Dermis blood vessel endothelial cell (primary cell): ENCODE data around the gene ALPI. TPM values are rescaled to one million over a fixed set of nuclear protein-coding genes. Genes with fewer than 3 reads are reported as not detected.
"Not testable (repeated sequence)": the region's sequence is repeated elsewhere in the genome, so short reads cannot be mapped to it uniquely, and the experiment has no call there.

Experiments
- DNase-seq: peaks from one replicate; pipeline ENCODE4 v3.0.0; 2010
- total RNA-seq: library from RNA; depleted of rRNA; stranded (reverse); fragments of >200 nt; gene quantifications from 2 replicates; pipeline ENCODE4 v1.2.3, GENCODE V29; 2014

ALPI gene
- total RNA-seq, 1 donor from 2014 or later, result not detected

- DNase-seq, result not testable (repeated sequence)
Measured at GRCh38 chr2:232443047-232443446, 12.9 kb upstream of the ALPI start.

GRCh38 chr2:232443669-232444408, 12.1 kb upstream of the ALPI start:
- not testable (repeated sequence) for DNase-seq

- peak; percentile 82 for DNase-seq
Measured at GRCh38 chr2:232444409-232445148, 11.4 kb upstream of the ALPI start.

DNA sequence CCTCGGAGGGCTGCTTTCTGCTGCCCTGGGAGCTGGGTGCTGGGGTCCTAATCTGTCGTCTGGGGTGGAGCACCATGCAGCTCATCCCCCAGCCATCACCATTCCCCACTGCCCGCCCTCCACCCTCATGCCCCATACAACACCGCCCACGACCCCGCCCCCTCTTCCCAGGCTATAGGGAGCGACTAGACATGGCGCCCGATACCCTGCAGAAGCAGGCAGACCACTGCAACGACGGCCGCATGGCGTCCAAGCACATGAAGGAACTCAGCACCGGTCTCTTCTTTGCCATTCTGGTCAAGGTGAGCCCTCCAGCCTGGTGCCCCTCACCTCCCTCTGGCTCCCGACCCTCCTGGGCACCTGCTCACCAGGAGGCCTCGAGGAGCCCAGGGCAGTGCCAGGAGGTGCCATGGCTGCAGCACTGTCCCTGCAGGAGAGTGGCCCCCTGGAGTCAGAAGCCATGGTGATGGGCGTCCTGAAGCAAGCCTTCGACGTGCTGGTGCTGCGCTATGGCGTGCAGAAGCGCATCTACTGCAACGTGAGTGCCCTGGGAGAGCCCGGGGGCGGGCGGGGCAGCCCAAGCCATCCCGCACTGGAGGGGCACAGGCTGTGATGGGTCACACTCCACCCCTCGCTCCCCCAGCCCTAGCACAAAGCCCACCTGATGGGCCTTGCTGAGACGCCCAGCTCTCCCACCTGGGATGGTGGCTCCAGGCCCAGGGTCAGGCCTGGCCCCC, 10.6 kb upstream of the ALPI start:
- not testable (repeated sequence) for DNase-seq

DNA sequence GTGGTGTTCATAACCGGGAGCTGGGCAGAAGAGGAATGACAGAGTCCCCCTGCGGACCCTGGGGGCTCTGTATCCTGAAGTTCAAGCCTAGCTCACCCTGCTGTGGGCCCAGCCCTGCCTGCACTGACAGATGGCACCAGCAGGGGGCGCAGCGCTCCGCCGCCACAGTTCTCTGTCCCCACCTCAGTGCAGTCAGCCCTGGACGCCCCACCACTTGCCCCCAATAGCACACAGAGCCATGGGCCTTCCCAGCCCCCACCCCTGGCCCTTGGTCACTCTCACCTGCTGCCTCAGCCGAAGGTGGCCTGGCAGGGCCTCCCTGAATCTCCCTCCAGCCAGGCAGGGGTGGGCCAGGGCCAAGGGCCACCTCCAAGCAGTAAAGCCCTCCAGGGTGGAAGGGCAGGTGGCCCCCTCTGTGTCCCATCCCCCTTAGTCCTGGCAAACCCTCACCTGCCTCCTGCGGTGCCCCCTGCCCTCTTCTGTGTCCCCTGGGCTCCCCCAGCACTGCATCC, 9.6 kb upstream of the ALPI start:
- not testable (repeated sequence) for DNase-seq

DNA sequence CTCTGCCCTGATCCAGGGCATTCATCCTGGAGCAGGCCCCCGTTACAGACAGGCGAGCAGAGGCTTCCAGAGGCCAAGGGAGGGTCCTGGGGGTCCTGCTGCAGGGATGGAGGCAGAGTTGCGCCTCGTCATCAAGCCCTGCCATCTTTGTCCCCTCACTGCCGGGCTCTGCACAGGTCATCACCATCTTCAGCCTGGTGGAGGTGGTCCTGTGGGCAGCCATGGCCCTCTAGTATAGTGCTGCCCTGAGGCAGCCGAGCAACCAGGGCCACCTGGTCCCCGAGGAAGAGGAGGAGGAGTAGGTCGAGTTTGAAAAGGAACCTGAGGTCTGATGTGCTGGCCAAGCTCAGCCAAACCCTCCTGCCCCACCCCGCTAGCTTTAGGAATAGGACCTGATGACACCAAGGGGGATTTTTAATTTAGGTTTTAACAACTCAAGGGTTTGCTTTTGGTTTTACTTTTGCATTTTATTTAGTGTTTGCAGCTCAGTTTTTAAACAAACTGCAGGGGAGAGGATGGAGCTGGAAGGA, 8.8 kb upstream of the ALPI start:
- DNase-seq, result no peak

DNA sequence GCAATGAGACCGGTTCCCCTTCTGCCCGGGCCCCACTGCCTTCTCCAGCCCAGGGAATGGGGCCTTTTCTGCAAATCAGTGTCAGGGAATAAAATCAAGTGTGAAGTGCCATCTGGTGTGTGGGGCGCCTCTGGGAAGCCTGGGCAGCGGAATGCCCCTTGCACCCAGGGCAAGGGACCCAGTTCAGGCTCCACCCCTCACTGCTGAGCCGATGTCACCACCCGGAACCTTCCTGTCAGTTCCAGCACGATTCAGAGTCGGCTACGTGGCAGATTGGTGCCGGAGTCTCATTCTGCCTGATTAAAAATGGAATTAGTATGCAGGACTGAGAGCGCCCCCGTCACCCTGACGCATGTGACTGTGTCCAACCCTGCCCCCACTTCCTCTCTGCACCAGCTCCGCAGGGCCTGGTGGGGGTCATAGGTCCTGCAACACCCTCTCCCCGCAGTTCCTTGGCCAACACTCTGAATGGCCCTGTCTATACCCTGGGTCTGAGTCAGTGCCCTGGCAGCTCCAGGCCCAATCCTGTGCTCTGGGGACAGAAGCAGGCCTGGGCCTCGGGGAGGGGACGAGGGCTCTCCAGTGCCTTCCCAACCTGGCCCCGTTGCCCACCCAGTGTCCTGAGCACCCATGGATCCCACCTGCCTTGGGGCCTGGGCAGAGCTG, 8.2 kb upstream of the ALPI start:
- DNase-seq, result no peak

GRCh38 chr2:232448304-232448690, 7.7 kb upstream of the ALPI start:
- DNase-seq, result no peak

DNA sequence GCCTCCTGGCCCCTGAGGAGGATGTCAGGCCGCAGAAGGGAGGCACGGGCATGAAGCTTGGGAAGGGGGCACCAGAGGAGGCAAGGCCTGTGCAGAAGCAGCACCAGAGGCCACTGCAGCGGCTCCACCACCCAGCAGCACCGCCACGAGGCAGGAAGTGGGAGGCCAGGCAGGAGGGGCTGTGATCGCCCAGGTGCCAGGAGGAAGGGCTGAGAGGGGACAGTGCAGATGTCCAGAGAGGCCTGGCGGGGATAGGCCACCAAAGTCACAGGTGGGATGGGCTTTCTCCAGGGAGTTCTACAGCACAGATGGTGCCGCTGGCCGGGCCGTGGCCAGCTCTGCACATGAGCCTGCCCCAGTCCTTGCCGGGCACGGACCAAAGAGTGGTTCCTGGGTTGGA, 6.0 kb upstream of the ALPI start:
- DNase-seq, result no peak

- not testable (repeated sequence) for DNase-seq
Measured at GRCh38 chr2:232451645-232452044, 4.3 kb upstream of the ALPI start.

GRCh38 chr2:232454630-232455029, 1.3 kb upstream of the ALPI start:
- DNase-seq, result no peak

DNA sequence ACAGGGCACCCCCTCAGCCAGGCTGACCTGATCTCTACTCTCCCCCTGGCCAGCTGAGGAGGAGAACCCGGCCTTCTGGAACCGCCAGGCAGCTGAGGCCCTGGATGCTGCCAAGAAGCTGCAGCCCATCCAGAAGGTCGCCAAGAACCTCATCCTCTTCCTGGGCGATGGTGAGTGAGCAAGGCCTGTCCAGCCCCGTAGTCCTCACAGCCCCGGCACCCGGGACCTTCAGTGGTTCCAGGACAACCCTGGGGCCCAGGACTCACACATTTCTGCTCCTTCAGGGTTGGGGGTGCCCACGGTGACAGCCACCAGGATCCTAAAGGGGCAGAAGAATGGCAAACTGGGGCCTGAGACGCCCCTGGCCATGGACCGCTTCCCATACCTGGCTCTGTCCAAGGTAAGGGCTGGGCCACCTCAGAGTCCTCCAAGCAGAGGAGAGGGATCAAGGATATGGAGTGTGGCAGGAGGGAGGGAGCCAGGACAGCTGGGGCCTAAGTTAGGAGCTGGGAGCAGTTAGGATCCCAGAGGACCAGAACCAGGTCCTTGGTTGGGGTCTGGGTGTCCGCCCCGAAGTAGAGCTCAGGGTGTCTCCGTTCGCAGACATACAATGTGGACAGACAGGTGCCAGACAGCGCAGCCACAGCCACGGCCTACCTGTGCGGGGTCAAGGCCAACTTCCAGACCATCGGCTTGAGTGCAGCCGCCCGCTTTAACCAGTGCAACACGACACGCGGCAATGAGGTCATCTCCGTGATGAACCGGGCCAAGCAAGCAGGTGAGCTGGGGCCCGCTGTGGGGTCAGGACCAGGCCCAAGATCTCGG, 555 bp downstream of the ALPI start:
- DNase-seq, result no peak

DNA sequence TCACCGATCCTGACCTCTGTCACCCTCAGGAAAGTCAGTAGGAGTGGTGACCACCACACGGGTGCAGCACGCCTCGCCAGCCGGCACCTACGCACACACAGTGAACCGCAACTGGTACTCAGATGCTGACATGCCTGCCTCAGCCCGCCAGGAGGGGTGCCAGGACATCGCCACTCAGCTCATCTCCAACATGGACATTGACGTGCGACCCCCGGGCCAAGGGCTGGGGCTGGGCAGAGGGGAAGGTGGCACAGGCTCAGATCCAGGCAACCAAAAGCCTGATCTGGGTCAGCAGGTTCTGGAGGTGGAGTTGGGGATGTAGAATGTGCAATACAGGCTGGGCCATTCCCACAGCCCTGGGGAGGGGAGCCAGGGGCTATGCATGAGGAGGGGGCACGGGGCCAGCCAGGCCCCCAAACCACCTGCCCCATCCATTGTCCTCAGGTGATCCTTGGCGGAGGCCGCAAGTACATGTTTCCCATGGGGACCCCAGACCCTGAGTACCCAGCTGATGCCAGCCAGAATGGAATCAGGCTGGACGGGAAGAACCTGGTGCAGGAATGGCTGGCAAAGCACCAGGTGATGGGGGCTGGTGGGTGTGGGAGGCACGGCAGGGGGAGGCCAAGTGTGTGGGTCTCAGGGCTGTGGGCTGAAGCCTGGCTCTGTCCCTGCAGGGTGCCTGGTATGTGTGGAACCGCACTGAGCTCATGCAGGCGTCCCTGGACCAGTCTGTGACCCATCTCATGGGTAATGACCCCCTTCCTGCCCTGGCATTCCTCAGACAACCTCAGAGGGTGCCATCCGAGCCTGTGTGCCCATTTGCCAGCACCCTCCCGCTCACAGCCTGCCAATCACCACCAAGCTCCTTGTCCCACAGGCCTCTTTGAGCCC, 1.4 kb downstream of the ALPI start:
- DNase-seq, result no peak

GRCh38 chr2:232458051-232458660, 2.2 kb downstream of the ALPI start:
- DNase-seq, result no peak

DNA sequence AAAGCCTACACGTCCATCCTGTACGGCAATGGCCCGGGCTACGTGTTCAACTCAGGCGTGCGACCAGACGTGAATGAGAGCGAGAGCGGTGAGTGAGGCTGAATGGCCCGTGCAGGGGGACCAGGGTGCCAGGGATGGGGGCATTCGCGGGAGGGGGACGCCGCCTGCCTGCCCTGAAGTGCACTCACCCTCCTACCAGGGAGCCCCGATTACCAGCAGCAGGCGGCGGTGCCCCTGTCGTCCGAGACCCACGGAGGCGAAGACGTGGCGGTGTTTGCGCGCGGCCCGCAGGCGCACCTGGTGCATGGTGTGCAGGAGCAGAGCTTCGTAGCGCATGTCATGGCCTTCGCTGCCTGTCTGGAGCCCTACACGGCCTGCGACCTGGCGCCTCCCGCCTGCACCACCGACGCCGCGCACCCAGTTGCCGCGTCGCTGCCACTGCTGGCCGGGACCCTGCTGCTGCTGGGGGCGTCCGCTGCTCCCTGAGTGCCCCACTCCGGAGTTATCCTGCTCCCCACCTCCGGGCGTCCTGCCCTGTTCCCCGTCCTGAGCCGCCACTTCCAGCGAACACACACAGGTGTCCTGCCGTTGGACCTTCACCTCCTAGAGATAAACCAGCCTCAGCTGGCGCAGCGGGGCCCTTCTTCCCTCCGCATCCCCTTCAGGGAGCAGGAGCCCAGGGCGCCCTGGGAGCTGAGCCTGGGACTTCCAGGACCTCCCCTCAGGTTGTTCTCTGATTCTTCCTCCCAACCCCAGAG, 2.9 kb downstream of the ALPI start:
- DNase-seq, result no peak

DNA sequence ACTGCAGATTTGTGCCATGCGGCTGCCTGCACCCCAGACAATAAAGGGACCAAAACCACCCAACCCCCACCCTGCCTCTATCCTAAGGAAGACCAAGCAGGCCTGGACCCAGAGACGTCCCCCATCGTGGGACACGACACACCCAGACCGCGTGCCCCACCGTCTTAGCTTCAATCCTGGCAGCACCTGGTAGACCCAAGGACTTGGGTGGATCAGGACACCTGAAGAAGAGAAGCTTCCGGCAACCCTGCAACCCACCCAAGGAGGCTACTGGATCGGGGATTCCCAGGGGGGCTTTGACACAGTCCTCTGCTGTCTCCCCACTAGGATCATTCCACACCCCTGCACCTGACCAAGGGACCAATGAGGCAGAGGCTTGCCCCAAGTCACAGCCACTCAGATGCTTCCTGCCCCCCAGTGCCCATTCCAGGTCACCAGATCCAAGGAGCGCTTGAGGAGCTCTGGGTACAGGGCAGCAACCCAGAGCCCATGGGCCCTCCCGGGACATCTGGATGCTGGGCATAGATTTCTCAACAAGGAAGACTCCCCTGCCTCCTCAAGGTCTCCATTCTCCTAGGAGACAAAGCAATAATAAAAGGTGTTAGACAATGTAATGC, 3.6 kb downstream of the ALPI start:
- no peak for DNase-seq

DNA sequence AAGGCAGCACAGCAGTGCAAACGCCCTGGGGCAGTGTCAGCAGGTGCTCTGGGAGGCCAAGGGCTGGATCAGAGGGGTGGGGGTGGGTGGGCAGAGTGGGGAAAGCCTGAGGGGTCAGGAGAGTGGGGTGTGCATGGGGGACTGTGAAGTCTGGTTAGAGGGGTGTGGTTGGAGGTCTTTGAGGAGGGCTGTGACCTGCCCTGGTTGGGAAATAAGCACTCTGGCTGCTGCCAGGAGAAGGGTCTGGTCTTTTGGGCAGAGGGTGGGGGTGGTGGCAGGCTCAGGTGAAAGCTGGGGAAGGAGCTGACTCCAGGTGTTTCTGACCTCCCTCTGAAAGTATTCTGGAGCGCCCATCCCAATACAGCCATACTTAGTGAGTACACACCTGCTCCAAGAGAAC, 4.2 kb downstream of the ALPI start:
- DNase-seq, result no peak

GRCh38 chr2:232463701-232464543, 8.0 kb downstream of the ALPI start:
- DNase-seq, result no peak
